HepG2 (cell line): ENCODE measurements around the gene WNT2. TPM values are rescaled to one million over a fixed set of nuclear protein-coding genes. Genes with fewer than 3 reads are reported as not detected.
"Not testable (repeated sequence)": the region's sequence is repeated elsewhere in the genome, so short reads cannot be mapped to it uniquely, and the experiment has no call there.

Experiments used
- ATAC-seq: fragments of 200-7000 bp; cut with Tn5 transposase; 3 replicates; pipeline ENCODE4 v1.9.1; 2020; ENCODE audit warnings: mild to moderate bottlenecking, moderate library complexity
- BruUV-seq: library from RNA; stranded (reverse); fragments of 400-500 nt; replicated peaks from 2 replicates; lab custom pipeline; 2021; lab: Mats Ljungman, UMichigan
- CTCF ChIA-PET: fragments of 300-600 bp; formaldehyde crosslinking; extraction: SDS; loops from one replicate; lab custom pipeline; 2021; ENCODE audit warnings: low total read pairs, inconsistent platforms, low intra/inter-chr PET ratio; lab: Yijun Ruan, JAX
- POLR2A ChIA-PET: fragments of 350-600 bp; sonication (Branson Sonifier 250); formaldehyde crosslinking; loops from one replicate; lab custom pipeline; 2020; ENCODE audit warnings: antibody characterized with exemption, inconsistent platforms; lab: Yijun Ruan, JAX
- DNase-seq: peaks from one replicate; pipeline ENCODE4 v3.0.0-alpha.2; 2015; ENCODE audit warnings: low spot score
- FAIRE-seq: peaks from 3 replicates; lab custom pipeline; 2011; peaks lifted over from hg19 to GRCh38; lab: Jason Lieb, UNC
- H2AFZ ChIP-seq: one replicate; pipeline ENCODE4 v1.6.1; 2011; ENCODE audit warnings: low read length, inconsistent platforms
- H3K27ac ChIP-seq: fragments of 300-600 bp; 3 replicates; pipeline ENCODE4 v1.8.0; 2011; ENCODE audit warnings: mixed run types, mild to moderate bottlenecking, mixed read lengths, low read length, inconsistent platforms; ENCODE audit not compliant: insufficient read depth; ENCODE audit errors: extremely low read length
- H3K27me3 ChIP-seq, 2 experiments: fragments of 200-600 bp in 1 of 2; 2 replicates in 1 of 2; 3 replicates in 1 of 2; pipeline versions ENCODE4 v1.6.0 to v1.8.0; 2011; ENCODE audit warnings: low read length in 2 of 2, mild to moderate bottlenecking in 2 of 2, moderate library complexity in 2 of 2, inconsistent platforms in 1 of 2; ENCODE audit not compliant: insufficient read depth in 2 of 2, control insufficient read depth in 1 of 2
- H3K36me3 ChIP-seq, 2 experiments: fragments of 200-600 bp in 1 of 2; replicated peaks in 1 of 2; 2 replicates in 1 of 2; 3 replicates in 1 of 2; pipeline versions ENCODE4 v1.5.1 to v1.8.0; 2011; ENCODE audit warnings: low read length in 2 of 2, inconsistent platforms in 1 of 2; ENCODE audit not compliant: insufficient read depth in 2 of 2, control insufficient read depth in 1 of 2
- H3K4me1 ChIP-seq: 2 replicates; pipeline ENCODE4 v1.5.1; 2012; ENCODE audit warnings: low read length, inconsistent platforms; ENCODE audit not compliant: insufficient read depth
- H3K4me2 ChIP-seq: 2 replicates; pipeline ENCODE4 v1.6.0; 2011; ENCODE audit warnings: low read depth, low read length, inconsistent platforms
- H3K4me3 ChIP-seq, 3 experiments: fragments of 200-600 bp in 1 of 3; sonication (generic), shearing (Covaris generic) in 1 of 3; replicated peaks in 1 of 3; 2 replicates each; pipeline ENCODE4 v1.5.1; 2011 to 2016; ENCODE audit warnings: low read length in 3 of 3, inconsistent platforms in 2 of 3, low read depth in 2 of 3, mild to moderate bottlenecking in 2 of 3, control low read depth in 1 of 3, mixed read lengths in 1 of 3; ENCODE audit not compliant: insufficient read depth in 1 of 3
- H3K79me2 ChIP-seq: one replicate; pipeline ENCODE4 v1.6.1; 2011; ENCODE audit warnings: low read length, inconsistent platforms; ENCODE audit not compliant: insufficient read depth
- H3K9ac ChIP-seq: 2 replicates; pipeline ENCODE4 v1.6.0; 2011; ENCODE audit warnings: mild to moderate bottlenecking, low read depth, low read length, inconsistent platforms; ENCODE audit not compliant: insufficient read depth
- H3K9me3 ChIP-seq: 2 replicates; pipeline ENCODE4 v1.5.1; 2012; ENCODE audit warnings: mild to moderate bottlenecking, low read length
- H4K20me1 ChIP-seq: 2 replicates; pipeline ENCODE4 v1.6.0; 2011; ENCODE audit warnings: inconsistent platforms, mild to moderate bottlenecking, low read length, moderate library complexity; ENCODE audit not compliant: insufficient read depth
- FLYWCH1 ChIP-seq: sonication (generic); formaldehyde crosslinking; IDR thresholded peaks from 2 replicates; pipeline ENCODE4 v1.8.1; 2023; ENCODE audit warnings: mild to moderate bottlenecking, missing genetic modification reagents
- PAX8 ChIP-seq: sonication (generic); formaldehyde crosslinking; IDR thresholded peaks from 2 replicates; pipeline ENCODE4 v1.8.0; 2022; ENCODE audit warnings: mild to moderate bottlenecking, missing genetic modification reagents, borderline replicate concordance
- PITX1 ChIP-seq: sonication (generic); formaldehyde crosslinking; IDR thresholded peaks from 2 replicates; pipeline ENCODE4 v1.5.1; 2020; ENCODE audit warnings: mild to moderate bottlenecking, missing genetic modification reagents
- ZNF431 ChIP-seq: sonication (generic); formaldehyde crosslinking; IDR thresholded peaks from 2 replicates; pipeline ENCODE4 v1.9.0; 2022; ENCODE audit warnings: missing genetic modification reagents, low read depth, mild to moderate bottlenecking, borderline replicate concordance
- ZNF557 ChIP-seq: sonication (generic); formaldehyde crosslinking; IDR thresholded peaks from 2 replicates; pipeline ENCODE4 v1.4.0; 2020; ENCODE audit warnings: missing genetic modification reagents
- WGBS: methylation state at CpG from one replicate; pipeline ENCODE4 v1.1.6; 2017; ENCODE audit warnings: low lambda C conversion rate; 5-methylcytosine and 5-hydroxymethylcytosine counted together
- in situ Hi-C: cut with HindIII; loops from 2 replicates; pipeline ENCODE4 v1.10.0; 2017; ENCODE audit warnings: low pct_unique_long_range_greater_than_20kb; ENCODE audit not compliant: extremely low pct_ligation_motif_present
- intact Hi-C: fragments of 100-400 bp; cut with micrococcal nuclease; formaldehyde crosslinking; loops from one replicate; pipeline ENCODE4 v1.10.0; 2022; ENCODE audit not compliant: unreplicated experiment
- polyA plus RNA-seq, 8 experiments: library from polyadenylated mRNA; depleted of rRNA in 3 of 8; stranded (reverse) in 7 of 8; unstranded in 1 of 8; fragments of >200 nt; fragmentation: Illumina TruSeq in 4 of 8; extraction: Trizol in 4 of 8; gene quantifications; 2 replicates each; pipeline versions ENCODE4 v1.2.1 to v1.2.3, GENCODE V29; 2011 to 2016; ENCODE audit warnings: low read depth in 4 of 8, missing spikeins in 1 of 8, mixed read lengths in 1 of 8; ENCODE audit not compliant: insufficient read depth in 1 of 8
- total RNA-seq, 5 experiments: library from RNA; depleted of rRNA; stranded (reverse); fragments of >200 nt; fragmentation: Illumina TruSeq; extraction: Trizol; gene quantifications; 2 replicates each; pipeline ENCODE4 v1.2.3, GENCODE V29; 2016; ENCODE audit warnings: low read depth in 1 of 5

Gene WNT2
- total and polyA plus RNA-seq, 2 of the 13 experiments (the other 11 are each of a cell fraction or from before 2014, with no cell fraction given), result not detected

DNA sequence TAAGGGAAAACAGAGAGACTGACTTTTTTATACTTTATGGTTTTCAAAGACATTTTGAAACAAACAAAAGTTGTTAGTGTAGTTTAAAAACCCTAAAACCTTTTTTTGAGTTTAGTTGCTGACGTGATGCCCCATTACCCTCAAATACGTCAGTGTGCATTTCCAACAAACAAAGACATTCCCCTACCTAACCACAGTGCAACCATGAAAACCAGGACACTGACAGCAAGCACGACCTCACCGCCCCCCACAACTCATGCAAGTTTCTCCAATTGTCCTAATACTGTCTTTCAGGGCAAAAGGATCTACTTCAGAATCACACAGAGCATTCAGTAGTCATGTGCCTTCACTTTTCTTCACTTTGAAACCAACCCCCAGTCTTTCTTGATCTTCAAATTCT lies 75.0 kb downstream of the WNT2 start:
- ChIA-PET CTCF (no interaction called here), POLR2A (no interaction called here)
- no peaks in the 10 kb centered on the region; a peak in 2 of 5 replicates for H3K27me3 ChIP-seq
- no peak overlapping the region for H3K9ac ChIP-seq
- FAIRE-seq (no peak), ATAC-seq (no peak), DNase-seq (no peak)
- H2AFZ ChIP-seq, result no peak overlapping the region
- H3K79me2 ChIP-seq, result no peaks in the 10 kb centered on the region
- intact Hi-C loops (no loop called here), in situ Hi-C loops (no loop called here)
- no peaks in the 10 kb centered on the region for H4K20me1 ChIP-seq
- BruUV-seq, result no TSS peak
- H3K4me1 ChIP-seq, result no peaks in the 10 kb centered on the region
- whole genome bisulfite sequencing, result 18% methylated on average over 4 of the region's 4 CpGs
- no peaks in the 10 kb centered on the region for H3K36me3 ChIP-seq
- H3K27ac ChIP-seq, result no peak overlapping the region
- H3K4me3 ChIP-seq, result no peak overlapping the region
- H3K9me3 ChIP-seq, result no peaks in the 10 kb centered on the region
- TF ChIP-seq FLYWCH1 (CRISPR knock-in tag) (no peak), PITX1 (CRISPR knock-in tag) (no peak), ZNF557 (no peak), PAX8 (CRISPR knock-in tag) (no peak)
- no peak overlapping the region for H3K4me2 ChIP-seq

DNA sequence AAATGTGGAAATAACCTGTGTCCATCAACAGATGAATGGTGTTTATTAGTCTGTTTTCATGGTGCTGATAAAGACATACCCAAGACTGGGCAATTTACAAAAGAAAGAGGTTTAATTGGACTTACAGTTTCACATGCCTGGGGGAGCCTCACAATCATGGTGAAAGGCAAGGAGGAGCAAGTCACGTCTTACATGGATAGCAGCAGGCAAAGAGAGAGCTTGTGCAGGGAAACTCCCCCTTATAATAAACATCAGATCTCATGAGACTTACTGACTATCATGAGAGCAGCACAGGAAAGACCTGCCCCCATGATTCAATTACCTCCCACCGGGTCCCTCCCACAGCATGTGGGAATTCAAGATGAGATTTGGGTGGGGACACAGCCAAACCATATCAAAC lies 77.2 kb downstream of the WNT2 start:
- H3K27me3 ChIP-seq, H3K4me1 ChIP-seq, H3K4me3 ChIP-seq, H3K9ac ChIP-seq, in situ Hi-C loops, FAIRE-seq, POLR2A ChIA-PET, H3K79me2 ChIP-seq, CTCF ChIA-PET, H2AFZ ChIP-seq, H3K9me3 ChIP-seq, H3K36me3 ChIP-seq, DNase-seq, H3K27ac ChIP-seq, H3K4me2 ChIP-seq, BruUV-seq, intact Hi-C loops, ATAC-seq, H4K20me1 ChIP-seq: not testable (repeated sequence)
- peak; percentile 60; the same call in 1 of the 2 replicates for TF ChIP-seq ZNF431 (CRISPR knock-in tag)
- 7% methylated on average over 2 of the region's 2 CpGs for WGBS
